GM12865 (cell line): ENCODE results near the gene RPL12.
A peak's percentile ranks its signal among the peaks of the same experiment; 100 is the strongest.

Experiments
- DNase-seq: peaks from one replicate; pipeline ENCODE4 v3.0.0; 2010; ENCODE audit warnings: low read depth
- H3K4me3 ChIP-seq: 2 replicates; pipeline ENCODE4 v1.5.1; 2011; ENCODE audit warnings: mild to moderate bottlenecking, low read depth, low read length, control low read depth
- CTCF ChIP-seq: IDR thresholded peaks from 2 replicates; pipeline ENCODE4 v1.5.1; 2011; ENCODE audit warnings: low read length, control low read depth, low read depth, inconsistent platforms; ENCODE audit not compliant: insufficient read depth; ENCODE audit errors: missing control alignments

The RPL12 gene

GRCh38 chr9:127457191-127457878, 6.1 kb upstream of the RPL12 start:
- TF ChIP-seq CTCF = no peak

GRCh38 chr9:127455324-127455992, 4.3 kb upstream of the RPL12 start:
- TF ChIP-seq CTCF = peak; percentile 38
- peak; percentile 30 for DNase-seq
- H3K4me3 ChIP-seq = no peak overlapping the region

More at GRCh38 chr9:127457191-127457878, 6.1 kb upstream of the RPL12 start:
- no peak overlapping the region for H3K4me3 ChIP-seq
- no peak for DNase-seq

DNA sequence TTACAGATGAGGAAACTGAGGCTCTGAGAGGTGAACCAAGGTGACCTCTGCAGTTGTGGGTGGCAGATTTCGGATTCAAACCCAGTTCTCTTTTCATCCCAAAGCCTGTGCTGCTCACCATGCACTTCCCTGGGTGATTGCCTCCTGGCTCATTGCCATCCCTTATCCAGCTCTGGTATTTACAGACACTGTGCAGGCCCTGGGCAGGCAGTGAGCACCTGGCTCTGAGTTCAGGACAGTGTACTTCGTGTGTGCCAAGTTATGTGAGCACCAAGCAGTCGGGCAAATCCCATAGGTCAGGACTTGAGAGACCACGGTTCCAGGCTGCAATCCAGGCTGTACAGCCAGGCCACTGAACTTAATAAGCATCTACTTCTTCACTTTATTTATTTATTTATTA, 1.5 kb upstream of the RPL12 start:
- no peak for TF ChIP-seq CTCF
- peak overlapping the region; percentile 94 for H3K4me3 ChIP-seq
- no peak for DNase-seq

DNA sequence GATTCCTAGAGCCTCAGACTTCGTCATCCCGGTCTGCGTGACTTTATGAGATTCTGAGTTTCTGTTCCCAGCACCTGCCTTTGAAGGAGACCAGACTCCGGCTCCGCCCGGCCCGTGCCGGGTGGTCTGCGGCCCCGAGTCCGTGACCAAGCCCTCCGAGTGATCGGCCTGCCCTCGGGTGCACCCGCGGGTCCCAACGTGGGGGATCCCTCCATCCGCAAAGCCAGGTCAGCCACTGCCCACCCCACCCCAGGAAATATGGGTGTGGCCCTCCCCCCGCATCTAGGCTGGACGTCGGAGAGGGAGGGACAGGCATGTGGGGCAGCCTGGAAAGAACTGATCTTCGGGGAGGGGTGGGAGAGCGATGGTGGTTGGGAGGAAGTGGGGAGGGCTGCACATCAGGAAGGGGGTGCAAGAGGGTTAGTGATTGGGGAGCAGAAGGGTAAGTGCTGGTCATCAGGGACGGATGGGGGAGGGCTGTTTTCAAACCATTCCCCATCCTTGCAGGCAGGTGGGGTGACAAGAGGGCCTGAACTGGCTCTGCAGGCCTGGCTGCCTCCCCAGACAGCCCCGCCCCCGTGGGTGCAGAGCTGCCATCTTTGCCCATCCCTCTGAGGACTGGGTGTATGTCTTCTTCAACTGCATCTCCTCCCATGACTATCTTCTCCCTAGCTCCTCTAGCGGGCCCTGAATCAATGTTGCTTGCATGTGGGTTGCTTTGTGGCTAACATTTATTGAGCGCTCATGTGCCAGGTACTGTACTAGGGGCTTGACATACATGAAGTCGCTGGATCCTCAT, 851 bp upstream of the RPL12 start:
- DNase-seq = peak; percentile 80
- no peak for TF ChIP-seq CTCF
- peak overlapping the region; percentile 94 for H3K4me3 ChIP-seq

GRCh38 chr9:127451608-127451857, 327 bp upstream of the RPL12 start:
- no peak for DNase-seq
- H3K4me3 ChIP-seq = peak overlapping the region; percentile 94
- no peak for TF ChIP-seq CTCF

- TF ChIP-seq CTCF = no peak
Observed at GRCh38 chr9:127450243-127450760, 904 bp downstream of the RPL12 start.

More at GRCh38 chr9:127450243-127450760, 904 bp downstream of the RPL12 start:
- no peak for DNase-seq
- H3K4me3 ChIP-seq = peak overlapping the region; percentile 94
